Activated T-cell treated with anti-CD3 and anti-CD28 coated beads, Interleukin-2, amount 50 U/mL, for 24 hours (primary cell): ENCODE measurements around the gene CPVL.
A peak's percentile ranks its signal among the peaks of the same experiment; 100 is the strongest.

Experiments used
- DNase-seq: peaks from one replicate; pipeline ENCODE4 v3.0.0-alpha.2; 2020
- H3K27ac Mint-ChIP-seq: 2 replicates; pipeline ENCODE4 v1.8.0; 2020; ENCODE audit warnings: mild to moderate bottlenecking, mixed read lengths
- H3K27me3 Mint-ChIP-seq: 2 replicates; pipeline ENCODE4 v1.8.0; 2020; ENCODE audit warnings: mixed read lengths
- H3K36me3 Mint-ChIP-seq: 2 replicates; pipeline ENCODE4 v1.8.0; 2020; ENCODE audit warnings: low read depth, mixed read lengths
- H3K4me1 Mint-ChIP-seq: 2 replicates; pipeline ENCODE4 v1.8.0; 2020; ENCODE audit warnings: low read depth, mixed read lengths
- H3K4me3 Mint-ChIP-seq: 2 replicates; pipeline ENCODE4 v1.8.0; 2020; ENCODE audit warnings: mild to moderate bottlenecking, moderate library complexity, mixed read lengths
- H3K9me3 Mint-ChIP-seq: 2 replicates; pipeline ENCODE4 v1.8.0; 2020; ENCODE audit warnings: mixed read lengths

CPVL gene

DNA sequence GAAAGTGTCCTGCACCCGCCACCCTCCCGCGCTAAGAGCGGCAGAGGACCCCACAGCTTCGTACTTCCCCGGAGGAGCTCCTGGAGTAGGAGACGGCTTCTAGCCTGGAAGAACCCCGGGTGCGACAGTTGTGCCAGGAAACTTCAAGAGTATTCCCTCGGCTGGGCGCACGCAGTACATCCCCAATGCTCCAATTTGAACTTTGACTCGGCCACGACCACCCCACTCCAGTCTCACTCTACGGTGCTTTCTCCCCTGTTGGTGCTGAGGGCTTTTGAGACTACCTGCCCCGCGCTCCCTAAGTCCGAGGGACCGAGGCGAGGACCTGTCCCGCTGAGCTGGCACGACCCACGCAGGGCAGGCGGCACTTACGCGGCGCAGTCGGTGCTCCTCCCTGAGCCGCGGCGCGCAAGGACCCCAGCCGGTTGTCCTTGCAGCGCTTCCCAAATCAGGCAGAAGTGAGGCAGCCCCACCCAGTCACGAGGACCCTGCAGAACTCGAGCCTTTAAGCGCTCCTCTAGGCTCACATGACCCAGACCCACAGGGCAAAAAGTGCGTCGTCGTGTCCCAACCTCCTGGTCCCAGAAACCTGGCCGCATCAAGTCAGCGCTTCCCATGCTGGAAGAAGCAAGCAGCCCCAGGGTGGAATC, at the start of gene CPVL:
TSS of gene CPVL (minus strand) at position 481 of the 650 bp plus-strand sequence. CDS start 25,476 bp downstream, outside the sequence.
- H3K27ac Mint-ChIP-seq: no peak within 1 kb of the TSS
- H3K4me3 Mint-ChIP-seq: peak within 1 kb of the TSS; percentile 61
- no peak for DNase-seq
- H3K36me3 Mint-ChIP-seq: no peaks in the 10 kb centered on the region
- no peaks in the 10 kb centered on the region for H3K9me3 Mint-ChIP-seq
- peaks cover 66% of the 10 kb centered on the region for H3K27me3 Mint-ChIP-seq
- peaks cover 11% of the 10 kb centered on the region for H3K4me1 Mint-ChIP-seq

DNA sequence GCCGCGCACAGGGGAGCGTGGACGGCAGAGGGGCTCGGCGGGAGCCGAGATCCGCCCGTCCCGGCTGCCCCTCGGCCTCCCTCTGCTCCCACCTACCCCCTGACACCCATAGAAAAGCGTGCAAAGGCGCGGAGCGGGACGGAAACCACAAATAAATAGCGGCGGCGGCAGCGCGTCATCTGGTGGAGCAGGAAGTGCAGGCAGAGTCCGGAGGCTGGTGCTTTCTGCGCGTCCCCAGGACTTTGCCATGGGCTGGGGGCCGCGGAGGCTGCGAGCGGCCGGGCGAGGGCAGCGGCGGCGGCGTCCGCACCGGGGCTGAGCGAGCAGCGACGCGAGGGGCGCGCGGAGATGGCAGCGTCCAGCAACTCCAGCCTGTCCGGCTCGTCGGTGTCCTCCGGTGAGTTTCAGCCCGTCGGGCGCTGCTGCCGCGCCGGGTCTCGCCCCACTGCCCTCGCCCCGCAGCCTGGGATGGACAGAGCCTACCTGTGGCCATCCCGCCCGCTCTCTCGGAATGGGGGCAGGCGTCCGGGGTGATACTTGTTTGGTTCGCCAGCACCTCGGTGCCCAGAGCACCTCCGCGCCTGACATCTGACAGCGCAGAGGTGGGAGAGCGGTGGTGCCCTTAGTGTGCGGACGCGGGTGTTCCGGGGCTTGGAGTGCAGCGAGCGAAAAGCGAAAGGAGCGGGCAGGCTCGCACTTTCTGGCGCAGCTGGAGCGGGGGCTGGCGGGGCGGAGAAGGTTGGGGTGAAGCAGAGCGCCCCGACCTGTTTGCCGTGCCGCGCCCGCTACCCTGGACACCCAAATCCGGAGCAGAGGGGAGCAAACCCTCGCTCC, 48.5 kb upstream of the CPVL start, which contains the start of gene CHN2:
TSS of gene CHN2 (plus strand) at position 182 of the 834 bp plus-strand sequence.
- Mint-ChIP-seq H3K27ac (no peak within 1 kb of the TSS), H3K4me1 (peaks cover 20% of the 10 kb centered on the region), H3K4me3 (peak within 1 kb of the TSS; percentile 74), H3K36me3 (no peaks in the 10 kb centered on the region), H3K9me3 (no peaks in the 10 kb centered on the region), H3K27me3 (peaks cover 79% of the 10 kb centered on the region)
- DNase-seq: peak; percentile 64

DNA sequence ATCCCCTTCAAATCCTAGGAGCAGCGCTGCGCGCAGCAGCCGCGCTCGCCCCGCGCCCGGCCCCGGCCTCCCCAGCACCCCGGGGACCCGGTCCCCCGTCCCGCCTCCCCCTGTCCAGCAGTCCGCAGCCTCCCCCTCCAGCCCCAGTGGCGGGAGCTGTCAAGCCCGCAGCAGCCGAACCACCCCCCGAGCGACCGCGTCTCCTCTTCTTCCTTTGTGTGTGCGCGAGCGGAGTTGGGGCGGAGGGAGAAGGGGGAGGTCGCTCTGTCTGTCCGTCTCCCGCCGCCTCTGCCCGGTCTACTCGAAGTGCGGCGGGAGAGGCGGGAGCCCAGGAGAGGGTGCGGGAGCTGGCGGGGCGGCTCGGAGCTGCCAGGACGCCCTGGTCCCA, 47.9 kb upstream of the CPVL start:
- Mint-ChIP-seq H3K27ac (no peak overlapping the region), H3K9me3 (no peaks in the 10 kb centered on the region), H3K4me3 (peak overlapping the region; percentile 74), H3K27me3 (peaks cover 79% of the 10 kb centered on the region), H3K4me1 (peaks cover 20% of the 10 kb centered on the region), H3K36me3 (no peaks in the 10 kb centered on the region)
- no peak for DNase-seq

DNA sequence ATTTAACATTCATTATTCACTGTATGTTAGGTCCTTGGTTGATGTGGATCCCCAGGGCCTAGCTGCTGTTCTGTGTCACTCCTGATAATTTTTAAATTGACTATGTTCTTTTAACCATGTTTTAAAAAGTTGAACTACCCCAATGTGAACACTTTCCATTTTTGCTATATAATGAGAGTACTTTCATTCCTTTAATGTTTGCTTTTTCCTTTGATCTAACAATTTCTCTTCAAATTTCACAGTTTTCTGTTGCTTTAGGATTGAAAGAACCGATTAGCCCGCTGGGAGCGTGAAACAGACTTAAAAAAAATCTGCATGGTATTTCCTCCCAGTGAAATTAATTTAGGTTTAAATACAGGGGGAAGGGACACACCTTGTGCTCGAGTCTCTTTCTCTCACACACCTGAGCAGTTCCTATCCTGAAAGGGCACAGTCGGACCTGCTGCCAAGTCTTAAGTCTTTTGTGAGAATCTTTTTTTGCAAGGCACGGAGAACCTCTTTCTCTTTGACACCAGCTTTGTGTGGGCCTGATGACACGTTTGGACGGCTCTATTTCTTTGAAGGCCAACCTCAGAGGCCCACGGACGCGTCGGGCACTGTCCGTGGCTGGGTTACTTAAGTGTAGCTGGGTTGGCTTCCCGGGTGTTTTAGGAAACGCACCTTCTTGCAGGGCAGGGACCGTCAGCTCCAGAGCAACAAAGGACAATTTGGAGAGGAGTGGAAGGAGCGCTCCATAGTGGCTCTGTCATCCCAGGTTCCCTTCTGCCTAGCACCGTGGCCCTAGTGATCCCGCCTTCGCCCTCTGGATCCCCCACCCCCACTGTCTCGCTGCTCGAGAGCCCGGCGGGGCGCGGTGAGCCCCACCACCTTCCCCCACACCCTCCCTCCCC, 47.2 kb upstream of the CPVL start:
- Mint-ChIP-seq H3K36me3 (no peaks in the 10 kb centered on the region), H3K9me3 (no peaks in the 10 kb centered on the region), H3K4me3 (peak overlapping the region; percentile 34), H3K4me1 (peaks cover 20% of the 10 kb centered on the region), H3K27me3 (peaks cover 75% of the 10 kb centered on the region), H3K27ac (no peak overlapping the region)
- no peak for DNase-seq

DNA sequence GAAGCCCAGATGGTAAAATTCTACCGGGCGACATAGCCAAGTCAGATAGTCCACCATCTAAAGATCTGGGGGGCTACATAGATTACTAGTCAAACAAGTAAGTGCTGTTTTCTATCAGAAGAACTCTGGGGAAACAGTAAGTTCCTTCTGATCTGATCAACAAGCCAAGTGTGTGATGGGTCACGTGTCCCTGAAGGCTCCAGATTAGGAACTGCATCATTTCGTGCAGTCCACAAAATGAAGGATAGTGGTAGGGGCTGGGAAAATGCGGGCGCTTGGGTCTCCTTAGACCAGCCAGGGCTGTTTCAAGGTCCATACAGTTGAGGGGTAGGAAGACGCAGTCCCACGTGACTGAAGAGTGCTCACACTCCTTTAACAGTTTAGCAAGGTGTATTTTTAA, 46.5 kb upstream of the CPVL start:
- no peak for DNase-seq
- peaks cover 71% of the 10 kb centered on the region for H3K27me3 Mint-ChIP-seq
- peaks cover 20% of the 10 kb centered on the region for H3K4me1 Mint-ChIP-seq
- no peak overlapping the region for H3K27ac Mint-ChIP-seq
- no peaks in the 10 kb centered on the region for H3K36me3 Mint-ChIP-seq
- H3K4me3 Mint-ChIP-seq: no peak overlapping the region
- no peaks in the 10 kb centered on the region for H3K9me3 Mint-ChIP-seq

DNA sequence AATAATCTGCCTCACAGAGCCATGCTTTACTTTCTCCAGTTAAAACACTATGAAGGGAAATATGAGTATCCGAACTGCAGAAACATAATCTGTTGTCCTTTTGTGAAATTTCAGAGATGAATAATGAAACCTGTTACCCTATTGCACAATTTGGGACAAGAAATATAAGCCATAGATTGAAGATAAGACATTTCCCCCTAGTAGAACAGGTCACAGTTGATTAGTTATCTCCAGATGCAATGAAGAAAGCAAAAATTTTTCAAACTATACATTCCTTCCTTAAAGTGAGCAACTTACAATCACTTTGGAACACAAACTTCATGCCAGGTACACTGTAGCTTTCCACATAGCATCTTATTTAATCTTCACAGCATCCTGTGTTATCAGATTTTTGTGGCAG, 46.0 kb upstream of the CPVL start:
- Mint-ChIP-seq H3K4me1 (peaks cover 20% of the 10 kb centered on the region), H3K36me3 (no peaks in the 10 kb centered on the region), H3K4me3 (no peak overlapping the region), H3K27me3 (peaks cover 66% of the 10 kb centered on the region), H3K27ac (no peak overlapping the region), H3K9me3 (no peaks in the 10 kb centered on the region)
- DNase-seq: no peak

DNA sequence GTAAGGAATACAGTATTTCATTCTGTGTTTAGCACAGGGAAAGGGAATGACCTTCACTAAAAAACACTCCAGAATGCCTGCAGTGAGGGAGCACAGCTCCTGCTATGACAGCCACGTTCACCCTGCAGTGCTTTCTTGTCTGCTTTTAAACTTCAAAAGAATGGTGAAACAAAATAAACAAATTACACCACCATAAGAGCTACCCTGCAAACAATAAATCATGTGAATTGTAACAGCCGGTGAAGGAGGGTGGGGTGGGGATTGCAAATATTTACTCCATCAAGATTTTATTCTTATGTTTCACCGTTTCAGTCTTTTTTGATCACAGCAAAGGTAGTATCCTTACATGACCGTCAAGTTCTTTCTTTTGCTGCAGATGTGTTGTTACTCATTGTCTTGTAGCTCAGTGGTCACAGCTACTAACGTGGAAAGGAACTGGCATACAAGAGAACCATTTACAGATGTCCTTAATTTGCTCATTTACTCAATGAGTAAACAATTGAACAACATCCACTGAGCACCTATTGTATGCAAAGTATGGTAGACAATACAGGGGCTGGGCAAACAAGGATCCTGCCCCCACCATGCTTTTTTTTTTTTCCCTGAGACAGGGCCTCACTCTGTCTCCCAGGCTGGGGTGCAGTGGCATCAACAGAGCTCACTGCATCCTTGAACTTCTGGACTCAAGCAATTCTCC, 44.2 kb upstream of the CPVL start:
- Mint-ChIP-seq H3K4me3 (no peak overlapping the region), H3K27ac (no peak overlapping the region), H3K27me3 (peaks cover 48% of the 10 kb centered on the region)

DNA sequence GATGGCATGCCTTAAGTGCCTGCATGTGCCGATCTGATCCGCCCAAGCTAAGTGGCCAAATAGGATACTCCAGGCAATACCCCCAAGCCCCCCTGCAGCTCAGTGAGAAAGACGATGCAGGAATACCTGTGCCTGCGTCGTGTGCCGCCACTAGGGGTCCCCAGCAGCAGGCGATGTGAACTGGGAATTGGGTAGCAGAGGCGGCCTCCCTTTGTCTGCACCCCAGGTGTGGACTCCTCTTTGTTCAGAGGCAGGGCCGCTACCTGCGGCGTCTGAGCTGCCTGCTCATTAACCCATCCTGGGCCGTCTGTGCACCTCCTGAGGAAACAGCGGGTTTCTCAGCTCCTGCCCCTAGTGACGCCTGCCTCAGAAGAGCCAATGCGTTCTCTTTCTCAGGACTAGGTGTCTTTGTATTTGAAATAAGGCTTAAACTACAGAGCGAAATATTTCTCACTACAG, 43.4 kb upstream of the CPVL start:
- peak; percentile 73 for DNase-seq
- H3K27me3 Mint-ChIP-seq: peaks cover 42% of the 10 kb centered on the region
- no peak overlapping the region for H3K27ac Mint-ChIP-seq
- no peaks in the 10 kb centered on the region for H3K4me1 Mint-ChIP-seq
- H3K4me3 Mint-ChIP-seq: no peak overlapping the region
- no peaks in the 10 kb centered on the region for H3K9me3 Mint-ChIP-seq
- no peaks in the 10 kb centered on the region for H3K36me3 Mint-ChIP-seq

More for the DNA sequence above, 44.2 kb upstream of the CPVL start:
- Mint-ChIP-seq H3K4me1 (peaks cover 5% of the 10 kb centered on the region), H3K9me3 (no peaks in the 10 kb centered on the region), H3K36me3 (no peaks in the 10 kb centered on the region)
- no peak for DNase-seq

DNA sequence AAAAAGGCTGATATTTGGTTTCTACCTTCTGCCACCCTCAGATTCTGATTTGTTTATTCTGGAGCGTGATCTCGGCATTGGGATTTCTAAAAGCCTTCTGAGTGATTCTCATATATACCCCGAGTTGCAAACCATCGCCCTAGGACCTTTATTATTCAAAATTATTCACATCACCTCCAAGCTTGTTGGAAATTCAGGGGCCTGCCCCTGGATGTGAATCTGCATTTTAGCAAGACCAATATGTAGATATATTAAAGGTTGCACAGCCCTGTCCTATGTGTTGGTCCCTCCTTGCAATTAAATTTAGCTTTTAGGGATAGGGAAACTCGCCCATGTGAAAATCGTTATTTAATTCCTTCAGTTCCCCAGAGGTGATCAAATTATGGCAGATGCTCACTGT, 39.3 kb upstream of the CPVL start:
- no peak for DNase-seq
- Mint-ChIP-seq H3K4me1 (no peaks in the 10 kb centered on the region), H3K27me3 (peaks cover 14% of the 10 kb centered on the region), H3K36me3 (no peaks in the 10 kb centered on the region), H3K4me3 (no peak overlapping the region), H3K27ac (no peak overlapping the region), H3K9me3 (no peaks in the 10 kb centered on the region)

DNA sequence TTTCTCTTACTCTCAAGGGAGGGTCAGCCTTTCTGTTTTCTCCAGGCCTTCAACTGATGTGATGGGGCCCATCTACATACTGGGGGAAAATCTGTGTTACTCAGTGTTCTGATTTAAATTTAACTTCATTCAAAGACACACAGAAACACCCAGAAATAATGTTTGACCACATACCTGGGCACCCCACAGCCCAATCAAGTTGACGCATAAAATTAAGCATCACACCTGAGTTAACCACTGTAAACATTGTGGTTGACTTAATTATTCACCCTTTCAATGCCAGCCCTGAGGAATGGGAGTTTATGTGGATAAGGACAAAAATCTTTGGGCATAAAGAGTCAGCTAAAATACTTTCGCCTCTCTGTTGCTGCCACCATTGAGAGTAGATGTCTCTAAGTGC, 38.3 kb upstream of the CPVL start:
- no peaks in the 10 kb centered on the region for H3K36me3 Mint-ChIP-seq
- no peak overlapping the region for H3K27ac Mint-ChIP-seq
- no peak for DNase-seq
- H3K27me3 Mint-ChIP-seq: peaks cover 5% of the 10 kb centered on the region
- no peaks in the 10 kb centered on the region for H3K4me1 Mint-ChIP-seq
- H3K9me3 Mint-ChIP-seq: no peaks in the 10 kb centered on the region
- no peak overlapping the region for H3K4me3 Mint-ChIP-seq

DNA sequence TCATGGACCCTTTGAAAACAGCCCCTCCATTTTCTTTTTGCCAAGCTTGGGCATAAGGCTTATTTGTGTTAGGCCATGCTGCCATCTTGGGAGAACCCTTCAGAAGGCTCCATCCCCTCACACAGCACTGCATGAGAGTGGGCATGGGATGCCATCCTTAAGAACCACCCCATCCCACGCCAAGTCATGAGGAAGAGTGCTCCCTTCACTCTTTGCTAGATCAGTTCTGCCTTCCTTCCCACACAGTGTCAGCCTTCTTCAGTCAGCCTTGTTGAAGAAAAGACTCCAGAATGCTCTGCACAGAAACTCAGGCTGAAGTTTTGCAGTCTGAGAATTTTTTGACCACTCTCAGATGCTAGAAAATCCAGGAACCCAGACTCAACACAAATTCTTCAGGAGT, 32.8 kb upstream of the CPVL start:
- H3K27ac Mint-ChIP-seq: no peak overlapping the region
- peaks cover 6% of the 10 kb centered on the region for H3K4me1 Mint-ChIP-seq

DNA sequence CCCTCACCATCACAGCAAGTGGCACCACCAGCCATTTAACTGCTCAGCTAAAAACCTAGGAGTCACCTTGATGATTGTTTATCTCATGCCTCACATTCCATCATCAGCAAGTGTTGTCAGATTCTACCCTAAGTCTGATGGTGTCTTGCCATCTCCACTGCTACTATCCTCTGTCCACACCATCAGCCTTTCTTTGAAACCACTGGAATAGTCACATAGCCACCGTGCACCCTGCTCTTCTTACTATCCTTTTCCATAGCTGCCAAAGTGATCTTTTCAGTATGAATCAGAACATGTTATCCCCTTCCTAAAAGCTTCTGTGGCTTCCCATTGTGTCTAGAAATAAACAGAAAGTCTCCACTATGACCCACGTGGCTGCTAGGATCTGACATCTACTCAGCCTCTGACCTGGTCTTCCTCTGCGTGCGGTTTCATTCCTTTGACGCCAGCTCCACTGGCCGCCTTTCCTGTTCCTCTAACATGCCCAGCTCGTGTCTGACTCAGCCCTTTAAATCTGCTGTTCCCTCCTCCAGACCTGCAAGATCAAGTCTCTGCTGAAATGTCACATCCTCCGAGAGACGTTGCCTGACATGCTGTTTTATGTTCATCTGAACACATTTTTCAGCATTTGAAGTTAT, 31.7 kb upstream of the CPVL start:
- Mint-ChIP-seq H3K27me3 (peaks cover 4% of the 10 kb centered on the region), H3K4me1 (peaks cover 6% of the 10 kb centered on the region), H3K36me3 (no peaks in the 10 kb centered on the region), H3K27ac (no peak overlapping the region), H3K4me3 (no peak overlapping the region), H3K9me3 (no peaks in the 10 kb centered on the region)
- no peak for DNase-seq

More for the DNA sequence above, 32.8 kb upstream of the CPVL start:
- peaks cover 4% of the 10 kb centered on the region for H3K27me3 Mint-ChIP-seq
- H3K4me3 Mint-ChIP-seq: no peak overlapping the region
- no peaks in the 10 kb centered on the region for H3K9me3 Mint-ChIP-seq
- H3K36me3 Mint-ChIP-seq: no peaks in the 10 kb centered on the region
- no peak for DNase-seq

DNA sequence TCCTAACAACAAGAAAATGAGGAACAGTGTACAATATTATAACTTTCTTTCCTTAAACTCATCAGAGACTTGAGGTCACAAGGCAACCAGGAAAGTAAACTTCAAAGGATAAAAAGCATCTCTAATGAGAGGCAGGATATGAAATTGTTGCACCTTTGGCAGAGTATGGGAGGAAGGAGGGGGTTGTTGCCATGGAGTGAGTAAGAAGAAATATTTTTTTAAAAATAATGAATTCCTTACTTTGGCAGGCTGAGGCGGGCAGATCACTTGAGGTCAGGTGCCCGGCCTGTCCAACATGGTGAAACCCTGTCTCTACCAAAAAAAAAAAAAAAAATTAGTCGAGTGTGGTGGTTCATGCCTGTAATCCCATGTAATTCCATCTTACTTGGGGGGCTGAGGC, 27.1 kb upstream of the CPVL start:
- Mint-ChIP-seq H3K36me3 (no peaks in the 10 kb centered on the region), H3K27me3 (peaks cover 20% of the 10 kb centered on the region), H3K27ac (no peak overlapping the region), H3K9me3 (no peaks in the 10 kb centered on the region), H3K4me1 (peaks cover 6% of the 10 kb centered on the region), H3K4me3 (no peak overlapping the region)
- DNase-seq: no peak
